Muscle layer of colon (tissue), 2 donors: ENCODE data around the gene GEMIN2.
"Not testable (repeated sequence)": the region's sequence is repeated elsewhere in the genome, so short reads cannot be mapped to it uniquely, and the experiment has no call there.

Source experiments
- H3K27ac ChIP-seq: one replicate; pipeline ENCODE4 v1.7.0; 2013; ENCODE audit warnings: low read depth, mild to moderate bottlenecking, low read length, moderate library complexity
- H3K27me3 ChIP-seq, 2 donors: one replicate each; pipeline ENCODE4 v1.7.0; 2013; ENCODE audit warnings: low read length in 2 of 2, mild to moderate bottlenecking in 2 of 2; ENCODE audit not compliant: insufficient read depth in 2 of 2, control insufficient read depth in 1 of 2
- H3K36me3 ChIP-seq: one replicate; pipeline ENCODE4 v1.7.0; 2013; ENCODE audit warnings: mild to moderate bottlenecking, low read length; ENCODE audit not compliant: insufficient read depth
- H3K4me1 ChIP-seq: one replicate; pipeline ENCODE4 v1.7.0; 2013; ENCODE audit warnings: mild to moderate bottlenecking, low read length; ENCODE audit not compliant: insufficient read depth
- H3K4me3 ChIP-seq, 2 donors: one replicate each; pipeline ENCODE4 v1.7.0; 2013; ENCODE audit warnings: low read length in 2 of 2, low read depth in 1 of 2, mild to moderate bottlenecking in 1 of 2, moderate library complexity in 1 of 2
- H3K9ac ChIP-seq: one replicate; pipeline ENCODE4 v1.7.0; 2013; ENCODE audit warnings: low read length
- H3K9me3 ChIP-seq: one replicate; pipeline ENCODE4 v1.7.0; 2013; ENCODE audit warnings: mild to moderate bottlenecking, low read length
- donor health status: abdominal sarcoma.
- donor health status: Adenocarcinoma of cecum.

Gene GEMIN2

DNA sequence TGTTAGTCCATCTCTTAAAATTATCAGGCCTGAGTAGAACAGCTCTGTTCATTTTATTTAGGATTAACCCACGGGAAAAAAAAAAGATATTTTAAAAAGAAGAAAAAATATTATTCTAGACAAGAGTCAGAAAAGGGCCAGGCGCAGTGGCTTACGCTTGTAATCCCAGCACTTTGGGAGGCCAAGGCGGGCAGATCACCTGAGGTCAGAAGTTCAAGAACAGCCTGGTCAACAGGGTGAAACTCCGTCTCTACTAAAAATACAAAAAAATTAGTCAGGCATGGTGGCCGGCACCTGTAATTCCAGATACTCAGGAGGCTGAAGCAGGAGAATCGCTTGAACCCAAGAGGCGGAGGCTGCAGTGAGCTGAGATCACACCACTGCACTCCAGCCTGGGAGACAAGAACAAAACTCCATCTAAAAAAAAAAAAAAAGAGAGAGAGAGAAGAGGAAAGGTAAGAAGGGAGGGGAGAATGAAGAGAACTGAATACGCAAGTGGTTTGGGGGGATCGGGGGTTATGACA is 53.7 kb downstream of the GEMIN2 start:
- H3K4me3 ChIP-seq, H3K36me3 ChIP-seq: not testable (repeated sequence)

GRCh38 chr14:39168591-39168990 is 54.5 kb downstream of the GEMIN2 start:
- Histone ChIP-seq H3K4me1 (peaks cover 19% of the 10 kb centered on the region), H3K27ac (no peak overlapping the region), H3K27me3 (no peaks in the 10 kb centered on the region), H3K36me3 (peaks cover 4% of the 10 kb centered on the region), H3K9me3 (no peaks in the 10 kb centered on the region), H3K4me3 (peak overlapping the region; percentile 12 to 98), H3K9ac (peak overlapping the region; percentile 10)

More for the DNA sequence above, 53.7 kb downstream of the GEMIN2 start:
- not testable (repeated sequence) for H3K9ac ChIP-seq, H3K27ac ChIP-seq, H3K27me3 ChIP-seq, H3K9me3 ChIP-seq
- H3K4me1 ChIP-seq, result peaks cover 19% of the 10 kb centered on the region

- H3K4me1 ChIP-seq, result peaks cover 19% of the 10 kb centered on the region
Measured at GRCh38 chr14:39169541-39169900, 55.4 kb downstream of the GEMIN2 start.

DNA sequence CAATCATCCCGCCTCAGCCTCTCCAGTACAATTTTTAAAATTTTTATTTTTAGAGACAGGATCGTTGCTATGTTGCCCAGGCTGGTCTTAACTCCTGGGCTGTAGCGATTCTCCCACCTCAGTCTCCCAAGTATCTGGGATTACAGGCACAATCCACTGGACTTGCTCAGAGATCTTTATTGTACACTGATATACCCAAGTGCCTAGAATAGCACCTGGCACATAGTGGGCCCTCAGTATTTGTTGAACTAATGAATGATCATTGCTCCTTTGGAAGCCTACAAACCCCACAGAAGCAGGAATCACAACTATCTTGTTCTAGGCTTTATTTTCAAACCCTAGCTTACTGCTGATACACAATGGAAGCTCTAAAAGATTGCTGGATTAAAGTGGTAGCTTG is 59.1 kb downstream of the GEMIN2 start:
- no peak overlapping the region for H3K27ac ChIP-seq
- H3K4me1 ChIP-seq, result peaks cover 36% of the 10 kb centered on the region
- no peak overlapping the region for H3K9ac ChIP-seq
- peaks cover 18% of the 10 kb centered on the region for H3K36me3 ChIP-seq
- H3K27me3 ChIP-seq, result no peaks in the 10 kb centered on the region
- no peaks in the 10 kb centered on the region for H3K9me3 ChIP-seq
- H3K4me3 ChIP-seq, result no peak overlapping the region

More at GRCh38 chr14:39169541-39169900, 55.4 kb downstream of the GEMIN2 start:
- Histone ChIP-seq H3K36me3 (peaks cover 4% of the 10 kb centered on the region), H3K27ac (peak overlapping the region; percentile 75), H3K4me3 (peak overlapping the region; percentile 63 to 98), H3K9ac (peak overlapping the region; percentile 88), H3K9me3 (no peaks in the 10 kb centered on the region), H3K27me3 (no peaks in the 10 kb centered on the region)

DNA sequence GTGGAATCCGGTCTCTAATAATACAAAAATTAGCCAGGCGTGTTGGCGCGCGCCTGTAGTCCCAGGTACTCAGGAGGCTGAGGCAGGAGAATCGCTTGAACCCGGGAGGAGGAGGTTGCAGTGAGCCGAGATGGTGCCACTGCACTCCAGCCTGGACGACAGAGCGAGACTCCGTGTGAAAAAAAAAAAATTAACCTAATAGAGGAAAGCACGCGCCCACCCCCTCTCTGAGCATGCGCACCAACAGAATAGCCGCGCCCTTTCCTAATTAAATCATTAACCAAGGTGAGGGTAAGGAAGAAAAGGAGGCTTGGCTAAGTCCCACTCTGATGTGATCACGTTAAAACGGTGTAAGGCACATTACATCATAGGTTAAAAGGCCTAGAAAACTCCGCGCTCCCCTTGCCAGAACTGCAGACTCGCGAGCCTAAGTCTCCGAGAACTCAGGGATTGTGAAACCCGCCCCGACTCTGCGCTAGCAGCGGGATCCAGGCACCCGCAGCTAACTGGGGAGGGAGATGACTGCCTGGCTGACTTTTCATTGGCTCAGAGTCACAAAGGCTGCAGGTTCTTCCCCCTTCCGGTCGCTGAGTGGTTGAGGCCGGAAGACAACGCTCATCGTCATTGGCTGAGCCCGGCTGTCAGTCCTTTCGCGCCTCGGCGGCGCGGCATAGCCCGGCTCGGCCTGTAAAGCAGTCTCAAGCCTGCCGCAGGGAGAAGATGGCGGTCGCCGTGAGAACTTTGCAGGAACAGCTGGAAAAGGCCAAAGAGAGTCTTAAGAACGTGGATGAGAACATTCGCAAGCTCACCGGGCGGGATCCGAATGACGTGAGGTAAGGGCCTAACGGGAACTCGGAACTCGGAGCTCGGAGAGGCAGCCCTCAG is 60.7 kb downstream of the GEMIN2 start, which contains the start of gene PNN:
Gene PNN, plus strand, starts transcription at position 695 of the 885 bp plus-strand sequence. Its CDS starts 26 bp downstream, at position 721.
- H3K27me3 ChIP-seq, result no peaks in the 10 kb centered on the region
- peaks cover 26% of the 10 kb centered on the region for H3K4me1 ChIP-seq
- H3K4me3 ChIP-seq, result peak within 1 kb of the TSS; percentile 92 to 99
- H3K27ac ChIP-seq, result peak within 1 kb of the TSS; percentile 96
- peaks cover 33% of the 10 kb centered on the region for H3K36me3 ChIP-seq
- no peaks in the 10 kb centered on the region for H3K9me3 ChIP-seq
- H3K9ac ChIP-seq, result peak within 1 kb of the TSS; percentile 52

DNA sequence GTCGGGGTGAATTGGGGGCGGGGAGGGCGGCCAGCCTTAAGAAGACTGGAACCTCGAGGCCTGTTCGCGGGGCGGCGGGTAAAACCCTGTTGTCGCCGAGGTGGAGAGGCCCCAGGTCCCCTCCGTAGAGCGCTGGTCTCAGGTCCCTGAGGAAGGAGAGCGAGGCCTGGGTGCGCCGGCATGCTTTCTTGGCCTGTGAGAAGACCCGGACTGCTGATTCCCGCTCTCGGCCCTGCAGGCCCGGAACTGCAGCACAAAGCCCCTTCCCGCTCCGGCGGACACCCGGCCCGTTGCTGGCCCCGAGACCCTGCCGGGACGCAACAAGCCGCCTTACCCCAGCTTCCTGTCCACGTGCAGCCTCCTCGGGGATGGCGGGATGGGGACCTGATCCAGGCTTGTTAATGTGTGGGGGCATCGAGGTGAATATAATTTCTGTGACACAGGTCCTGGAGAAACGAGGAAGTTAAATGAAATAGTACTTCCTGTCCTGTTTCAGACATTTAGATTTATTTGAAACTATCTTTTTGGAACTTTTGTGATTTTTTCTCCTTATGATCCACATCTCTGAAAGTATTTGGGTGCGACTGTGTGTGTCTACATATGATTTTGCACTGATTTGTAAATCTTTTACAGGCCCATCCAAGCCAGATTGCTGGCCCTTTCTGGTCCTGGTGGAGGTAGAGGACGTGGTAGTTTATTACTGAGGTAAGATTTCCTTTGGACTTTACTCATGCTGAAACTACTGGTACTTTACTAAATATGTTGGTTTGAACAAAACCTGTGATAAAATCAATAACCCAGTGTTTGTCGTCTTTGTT is 61.5 kb downstream of the GEMIN2 start:
- Histone ChIP-seq H3K9me3 (no peaks in the 10 kb centered on the region), H3K27me3 (no peaks in the 10 kb centered on the region), H3K4me3 (peak overlapping the region; percentile 92 to 99), H3K4me1 (peaks cover 26% of the 10 kb centered on the region), H3K9ac (peak overlapping the region; percentile 52), H3K36me3 (peaks cover 42% of the 10 kb centered on the region), H3K27ac (peak overlapping the region; percentile 96)

DNA sequence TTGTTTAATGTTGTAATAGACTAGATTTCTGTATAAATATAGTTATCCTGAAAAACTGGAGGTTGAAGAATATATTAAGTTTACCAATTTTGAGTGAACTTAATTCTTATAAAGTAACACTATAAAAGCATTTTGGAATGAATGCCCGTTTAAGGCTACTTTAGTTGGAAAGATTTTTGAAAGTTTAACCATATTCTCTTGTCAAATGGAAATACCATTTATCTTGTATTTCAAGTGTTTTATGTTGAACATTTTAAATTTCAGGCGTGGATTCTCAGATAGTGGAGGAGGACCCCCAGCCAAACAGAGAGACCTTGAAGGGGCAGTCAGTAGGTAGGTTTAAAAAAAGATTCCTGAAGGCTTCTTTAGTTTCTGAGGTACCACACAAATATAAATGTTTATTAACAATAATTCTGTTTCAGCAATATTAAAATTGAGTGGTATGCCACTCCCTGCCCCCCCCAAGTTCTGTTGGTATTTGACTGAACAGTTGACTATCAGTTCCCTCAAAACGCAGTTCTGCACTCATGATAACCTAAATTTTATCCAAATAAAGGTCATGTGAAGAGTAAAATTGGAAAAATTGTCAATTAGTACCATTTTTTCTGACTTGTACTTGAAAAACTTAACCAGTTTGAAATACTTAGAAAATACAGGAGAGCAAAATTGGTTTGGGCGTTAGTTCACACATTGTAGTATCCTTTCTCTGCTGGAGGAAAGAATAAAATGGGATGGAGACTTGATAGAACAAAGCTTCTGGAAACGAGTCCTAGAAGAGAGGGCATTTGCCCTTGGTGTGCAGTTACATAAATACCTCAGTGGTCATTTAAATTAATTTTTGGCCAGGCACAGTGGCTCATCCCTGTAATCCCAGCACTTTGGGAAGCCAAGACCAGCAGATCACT is 62.4 kb downstream of the GEMIN2 start:
- Histone ChIP-seq H3K4me1 (peaks cover 20% of the 10 kb centered on the region), H3K36me3 (peaks cover 50% of the 10 kb centered on the region), H3K9me3 (no peaks in the 10 kb centered on the region), H3K27ac (no peak overlapping the region), H3K4me3 (peak overlapping the region; percentile 92 to 99), H3K9ac (peak overlapping the region; percentile 52), H3K27me3 (no peaks in the 10 kb centered on the region)

GRCh38 chr14:39177168-39177545 is 63.0 kb downstream of the GEMIN2 start:
- peaks cover 20% of the 10 kb centered on the region for H3K4me1 ChIP-seq
- no peaks in the 10 kb centered on the region for H3K9me3 ChIP-seq
- no peaks in the 10 kb centered on the region for H3K27me3 ChIP-seq
- H3K27ac ChIP-seq, result no peak overlapping the region
- H3K36me3 ChIP-seq, result peaks cover 57% of the 10 kb centered on the region
- no peak overlapping the region for H3K4me3 ChIP-seq
- no peak overlapping the region for H3K9ac ChIP-seq

GRCh38 chr14:39179042-39179441 is 64.9 kb downstream of the GEMIN2 start:
- H3K4me3 ChIP-seq, result no peak overlapping the region
- H3K36me3 ChIP-seq, result peaks cover 71% of the 10 kb centered on the region
- H3K9me3 ChIP-seq, result no peaks in the 10 kb centered on the region
- no peak overlapping the region for H3K9ac ChIP-seq
- peaks cover 20% of the 10 kb centered on the region for H3K4me1 ChIP-seq
- H3K27ac ChIP-seq, result no peak overlapping the region
- no peaks in the 10 kb centered on the region for H3K27me3 ChIP-seq

GRCh38 chr14:39180553-39180952 is 66.4 kb downstream of the GEMIN2 start:
- Histone ChIP-seq H3K9me3 (no peaks in the 10 kb centered on the region), H3K27me3 (no peaks in the 10 kb centered on the region), H3K4me1 (peaks cover 20% of the 10 kb centered on the region), H3K4me3 (no peak overlapping the region), H3K9ac (no peak overlapping the region), H3K36me3 (peaks cover 80% of the 10 kb centered on the region), H3K27ac (no peak overlapping the region)
